8988T (cell line): ENCODE measurements around the gene ALPP.
"Not testable (repeated sequence)": the region's sequence is repeated elsewhere in the genome, so short reads cannot be mapped to it uniquely, and the experiment has no call there.

ENCODE experiments used
- DNase-seq: peaks from one replicate; pipeline ENCODE4 v3.0.0; 2011

Gene ALPP

DNA sequence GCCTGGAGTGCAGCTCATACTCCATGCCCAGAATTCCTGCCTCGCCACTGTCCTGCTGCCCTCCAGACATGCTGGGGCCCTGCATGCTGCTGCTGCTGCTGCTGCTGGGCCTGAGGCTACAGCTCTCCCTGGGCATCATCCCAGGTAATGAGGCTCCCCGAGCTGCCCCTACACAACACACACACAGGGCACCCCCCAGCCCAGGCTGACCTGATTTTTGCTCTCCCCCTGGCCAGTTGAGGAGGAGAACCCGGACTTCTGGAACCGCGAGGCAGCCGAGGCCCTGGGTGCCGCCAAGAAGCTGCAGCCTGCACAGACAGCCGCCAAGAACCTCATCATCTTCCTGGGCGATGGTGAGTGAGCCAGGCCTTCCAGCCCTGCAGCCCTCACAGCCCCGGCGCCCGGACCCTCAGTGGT lies at the start of gene ALPP:
ALPP (plus strand) TSS at position 17 of the 417 bp plus-strand sequence; CDS start at position 69, 52 bp downstream.
- peak; percentile 39 for DNase-seq

DNA sequence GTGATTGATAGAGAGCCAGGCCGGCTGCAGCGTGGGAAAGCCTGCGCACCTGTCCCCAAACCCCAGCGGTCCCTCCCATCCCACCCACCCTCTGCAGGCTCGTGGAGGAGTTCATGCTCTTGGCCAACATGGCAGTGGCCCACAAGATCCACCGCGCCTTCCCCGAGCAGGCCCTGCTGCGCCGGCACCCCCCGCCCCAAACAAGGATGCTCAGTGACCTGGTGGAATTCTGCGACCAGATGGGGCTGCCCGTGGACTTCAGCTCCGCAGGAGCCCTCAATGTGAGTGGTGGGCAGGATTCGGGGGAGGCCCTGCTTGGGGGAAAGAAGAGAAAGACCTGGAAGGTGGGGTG lies 48.9 kb upstream of the ALPP start:
- DNase-seq = no peak

DNA sequence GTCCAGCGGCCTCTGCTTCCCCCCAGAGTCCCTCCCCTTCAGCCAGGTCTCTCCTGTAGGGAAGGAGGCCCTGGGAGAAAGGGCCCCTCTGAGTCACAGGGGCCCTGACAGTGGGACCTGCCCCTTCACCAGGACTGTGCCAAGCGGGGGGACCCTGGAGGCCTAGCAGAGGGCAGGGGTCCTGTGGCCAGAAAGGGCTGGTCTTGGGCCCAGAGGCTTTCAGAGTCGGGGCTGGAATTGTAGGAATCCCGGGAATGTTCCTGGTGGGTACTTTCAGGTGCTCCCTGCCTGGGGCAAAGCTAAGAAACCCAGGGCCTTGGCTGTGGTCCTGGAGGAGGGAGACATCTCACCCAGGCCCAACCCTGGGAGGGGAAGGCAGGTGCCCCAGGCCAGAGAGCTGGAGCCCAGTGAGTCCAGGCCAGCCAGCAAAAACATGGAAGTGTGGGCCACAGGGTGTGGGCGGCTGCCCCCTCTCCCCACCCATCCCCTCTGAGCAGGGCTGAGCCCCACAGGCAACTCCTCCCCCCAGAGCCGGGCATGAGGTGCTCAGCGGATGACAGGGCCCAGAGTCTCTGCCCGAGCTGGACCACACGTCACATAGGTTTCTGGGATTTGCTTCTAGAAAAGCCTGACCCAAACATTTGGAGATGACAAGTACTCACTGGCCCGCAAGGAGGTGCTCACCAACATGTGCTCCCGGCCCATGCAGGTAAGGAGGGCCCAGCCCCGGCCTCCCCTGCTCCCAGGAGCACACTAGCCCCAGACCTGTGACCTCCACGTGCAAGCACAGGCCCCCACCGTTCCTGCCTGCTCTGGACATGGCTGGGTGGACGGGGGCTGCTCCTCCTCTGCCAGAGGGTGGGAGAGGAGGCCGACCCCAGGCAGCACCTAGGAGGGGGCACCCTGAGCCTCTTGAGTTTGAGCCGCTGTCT lies 48.2 kb upstream of the ALPP start:
- no peak for DNase-seq

DNA sequence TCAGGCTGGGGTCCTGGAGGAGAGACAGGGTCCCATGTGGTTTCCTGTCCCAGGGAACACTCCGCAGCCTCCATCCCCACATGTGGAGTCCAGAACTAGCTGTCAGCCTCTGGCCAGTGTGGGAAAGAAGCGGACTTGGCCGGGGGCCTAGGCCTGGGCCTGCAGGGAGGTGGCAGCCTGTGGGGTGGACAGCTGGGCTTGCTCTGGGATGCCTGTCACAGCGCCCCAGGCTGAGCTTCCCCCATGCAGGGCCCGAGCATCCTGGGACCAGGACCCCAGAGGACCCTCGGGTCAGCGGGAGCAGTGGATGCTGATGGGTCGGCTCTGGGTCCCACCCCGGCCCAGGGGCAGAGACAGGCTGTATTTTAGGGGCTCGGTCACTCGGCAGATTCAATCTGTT lies 47.5 kb upstream of the ALPP start:
- DNase-seq = not testable (repeated sequence)

DNA sequence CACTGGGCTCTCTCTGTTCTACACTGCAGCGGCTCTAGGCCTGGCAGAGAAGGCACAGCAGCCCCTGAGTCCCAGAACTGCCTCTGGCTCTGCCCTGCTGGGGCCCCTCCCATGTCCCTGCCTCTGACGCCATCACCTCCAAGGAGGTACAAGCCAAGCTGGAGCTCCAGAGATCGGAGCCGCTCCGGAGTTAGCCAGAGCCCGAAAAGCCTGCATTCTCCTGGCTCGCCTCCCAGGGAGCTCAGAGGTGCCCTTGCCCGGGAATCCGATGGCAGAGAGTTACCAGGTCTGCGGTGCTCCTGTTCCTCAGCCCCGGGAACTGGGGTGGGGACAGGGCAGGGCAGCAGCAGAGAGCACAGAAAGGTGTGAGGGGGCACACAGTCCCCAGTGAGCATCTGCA lies 46.9 kb upstream of the ALPP start:
- not testable (repeated sequence) for DNase-seq

DNA sequence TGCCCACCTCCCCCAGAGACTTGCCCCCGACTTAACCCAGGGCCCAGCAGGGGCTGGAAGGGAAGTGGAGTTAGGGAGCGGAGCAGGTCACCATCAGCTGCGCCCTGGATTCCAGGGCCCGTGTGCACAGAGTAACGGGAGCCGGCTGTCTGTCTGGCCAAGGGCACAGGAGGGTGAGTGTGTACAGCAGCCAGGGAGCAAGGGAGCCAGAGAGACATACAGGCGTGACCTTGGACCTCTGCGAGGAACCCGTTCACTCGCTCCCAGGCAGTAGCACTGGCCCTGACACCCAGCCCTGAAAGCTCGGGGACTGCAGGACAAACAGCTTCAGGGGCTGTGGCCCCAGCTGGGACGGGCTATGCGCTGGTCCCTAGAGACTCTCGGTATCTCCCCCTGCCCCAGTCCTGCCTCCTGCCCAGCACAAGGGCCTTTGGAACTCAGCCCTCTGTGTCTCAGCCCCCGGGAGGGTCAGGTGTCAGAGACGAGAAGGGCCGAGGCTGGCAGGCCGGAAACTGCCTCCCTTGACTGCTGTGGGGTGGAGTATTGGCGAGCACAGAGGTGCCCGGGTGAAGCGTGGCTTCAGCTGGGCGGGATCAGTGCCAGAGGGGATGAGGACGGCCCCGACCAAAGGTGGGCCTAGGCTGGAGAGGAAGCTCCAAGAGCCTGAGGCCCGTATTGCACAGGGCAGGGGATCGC lies 46.2 kb upstream of the ALPP start:
- not testable (repeated sequence) for DNase-seq

DNA sequence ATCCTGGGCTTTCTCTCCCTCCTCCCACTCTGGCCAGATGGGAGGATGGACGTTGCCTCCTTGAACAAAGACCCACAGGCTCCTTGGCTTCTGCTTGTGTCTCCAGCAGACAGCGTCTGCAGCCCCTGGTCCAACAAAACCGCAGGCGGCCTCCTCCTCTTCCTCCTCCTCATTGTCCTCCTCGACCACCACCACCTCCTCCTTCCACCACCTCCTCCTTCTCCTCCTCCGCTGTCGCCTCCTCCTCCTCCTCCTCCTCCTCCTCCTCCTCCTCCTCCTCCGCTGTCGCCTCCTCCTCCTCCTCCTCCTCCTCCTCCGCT lies 45.7 kb upstream of the ALPP start:
- no peak for DNase-seq

DNA sequence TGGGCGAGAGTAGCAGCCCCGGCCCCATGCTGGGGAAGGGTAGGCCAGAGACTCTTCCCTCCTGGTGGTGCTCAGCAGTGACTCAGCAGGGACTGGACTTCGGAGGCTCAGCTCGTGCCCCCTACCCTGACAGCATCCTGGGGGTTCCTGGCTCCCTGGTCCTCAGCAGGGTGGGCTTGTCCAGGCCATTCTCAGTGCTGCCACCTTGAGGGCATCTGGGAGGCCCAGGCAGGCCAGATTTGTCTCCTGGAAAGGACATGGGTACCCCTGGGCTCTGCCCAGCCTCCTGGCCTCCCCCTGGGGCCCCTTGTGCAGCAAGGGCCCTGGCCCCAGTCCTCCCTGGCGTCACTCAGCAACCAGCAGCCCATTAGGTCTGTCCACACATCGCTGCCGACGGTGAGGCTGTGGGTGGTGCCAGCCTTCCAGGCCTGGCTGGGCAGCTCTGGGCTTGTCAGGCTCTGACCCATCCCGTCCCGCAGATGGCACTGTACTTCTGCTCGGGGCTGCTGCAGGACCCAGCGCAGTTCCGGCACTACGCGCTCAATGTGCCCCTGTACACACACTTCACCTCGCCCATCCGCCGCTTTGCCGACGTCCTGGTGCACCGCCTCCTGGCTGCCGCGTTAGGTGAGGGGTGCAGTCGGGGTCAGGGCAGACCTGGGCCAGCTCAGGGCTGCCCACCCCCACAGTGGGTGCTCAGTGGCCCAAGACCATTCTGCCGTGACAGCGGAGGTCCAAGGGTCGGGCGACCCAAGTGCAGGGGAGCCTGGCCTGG lies 45.0 kb upstream of the ALPP start:
- DNase-seq = peak; percentile 70

DNA sequence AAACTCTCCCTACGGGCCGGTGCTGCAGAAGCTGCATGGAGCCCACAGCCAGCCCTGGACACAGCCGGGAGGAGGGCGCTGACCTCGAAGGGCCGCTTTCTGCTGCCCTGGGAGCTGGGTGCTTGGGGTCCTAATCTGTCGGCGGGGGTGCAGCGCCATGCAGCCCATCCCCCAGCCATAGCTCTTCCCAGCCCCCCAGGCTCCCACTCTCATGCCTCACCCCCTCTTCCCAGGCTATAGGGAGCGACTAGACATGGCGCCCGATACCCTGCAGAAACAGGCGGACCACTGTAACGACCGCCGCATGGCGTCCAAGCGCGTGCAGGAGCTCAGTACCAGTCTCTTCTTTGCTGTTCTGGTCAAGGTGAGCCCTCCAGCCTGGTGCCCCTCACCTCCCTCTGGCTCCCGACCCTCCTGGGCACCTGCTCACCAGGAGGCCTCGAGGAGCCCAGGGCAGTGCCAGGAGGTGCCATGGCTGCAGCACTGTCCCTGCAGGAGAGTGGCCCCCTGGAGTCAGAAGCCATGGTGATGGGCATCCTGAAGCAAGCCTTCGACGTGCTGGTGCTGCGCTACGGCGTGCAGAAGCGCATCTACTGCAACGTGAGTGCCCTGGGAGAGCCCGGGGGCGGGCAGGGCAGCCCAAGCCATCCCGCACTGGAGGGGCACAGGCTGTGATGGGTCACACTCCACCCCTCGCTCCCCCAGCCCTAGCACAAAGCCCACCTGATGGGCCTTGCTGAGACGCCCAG lies 44.2 kb upstream of the ALPP start:
- DNase-seq = not testable (repeated sequence)

DNA sequence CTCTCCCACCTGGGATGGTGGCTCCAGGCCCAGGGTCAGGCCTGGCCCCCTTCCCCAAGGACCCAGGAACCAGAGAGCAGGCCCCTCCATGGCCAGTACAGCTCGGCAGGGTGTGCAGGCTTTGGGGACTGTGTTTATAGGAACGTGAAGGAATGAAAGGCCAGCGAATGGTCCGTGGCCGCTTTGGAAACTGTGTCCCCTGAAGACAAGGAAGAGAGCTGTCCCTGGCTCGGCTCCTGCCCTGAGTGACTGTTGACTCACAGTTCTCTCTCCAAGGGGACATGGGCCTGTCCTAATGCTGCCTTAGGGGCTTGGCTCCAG lies 43.7 kb upstream of the ALPP start:
- DNase-seq = not testable (repeated sequence)

DNA sequence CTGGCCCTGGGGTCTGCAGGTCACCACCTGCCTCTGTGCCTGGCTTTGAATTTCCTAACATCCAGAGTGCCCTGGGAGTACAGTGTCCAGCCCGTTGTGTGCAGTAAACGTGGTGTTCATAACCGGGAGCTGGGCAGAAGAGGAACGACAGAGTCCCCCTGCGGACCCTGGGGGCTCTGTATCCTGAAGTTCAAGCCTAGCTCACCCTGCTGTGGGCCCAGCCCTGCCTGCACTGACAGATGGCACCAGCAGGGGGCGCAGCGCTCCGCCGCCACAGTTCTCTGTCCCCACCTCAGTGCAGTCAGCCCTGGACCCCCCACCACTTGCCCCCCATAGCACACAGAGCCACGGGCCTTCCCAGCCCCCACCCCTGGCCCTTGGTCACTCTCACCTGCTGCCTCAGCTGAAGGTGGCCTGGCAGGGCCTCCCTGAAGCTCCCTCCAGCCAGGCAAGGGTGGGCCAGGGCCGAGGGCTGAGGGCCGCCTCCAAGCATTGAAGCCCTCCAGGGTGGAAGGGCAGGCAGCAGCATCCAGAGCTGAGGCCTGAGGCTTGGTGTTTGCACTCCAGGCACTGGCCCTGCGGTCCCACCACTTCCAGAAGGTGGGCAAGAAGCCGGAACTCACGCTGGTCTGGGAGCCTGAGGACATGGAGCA lies 43.2 kb upstream of the ALPP start:
- DNase-seq = not testable (repeated sequence)

DNA sequence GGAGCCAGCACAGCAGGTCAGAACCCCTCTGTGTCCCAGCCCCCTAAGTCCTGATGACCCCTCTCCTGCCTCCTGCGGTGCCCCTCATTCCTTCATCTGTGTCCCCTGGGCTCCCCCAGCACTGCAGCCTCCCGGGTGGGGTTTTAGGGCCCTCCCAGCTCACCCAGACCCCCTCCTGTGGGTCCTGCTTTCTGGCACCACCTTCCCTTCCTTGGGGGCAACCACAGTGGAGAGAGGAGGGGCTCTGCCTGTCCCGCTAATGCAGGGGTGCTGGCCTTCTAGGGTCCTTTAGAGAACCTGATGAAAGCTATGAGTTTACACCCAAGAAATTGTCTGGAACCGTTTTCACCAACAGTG lies 42.7 kb upstream of the ALPP start:
- no peak for DNase-seq

DNA sequence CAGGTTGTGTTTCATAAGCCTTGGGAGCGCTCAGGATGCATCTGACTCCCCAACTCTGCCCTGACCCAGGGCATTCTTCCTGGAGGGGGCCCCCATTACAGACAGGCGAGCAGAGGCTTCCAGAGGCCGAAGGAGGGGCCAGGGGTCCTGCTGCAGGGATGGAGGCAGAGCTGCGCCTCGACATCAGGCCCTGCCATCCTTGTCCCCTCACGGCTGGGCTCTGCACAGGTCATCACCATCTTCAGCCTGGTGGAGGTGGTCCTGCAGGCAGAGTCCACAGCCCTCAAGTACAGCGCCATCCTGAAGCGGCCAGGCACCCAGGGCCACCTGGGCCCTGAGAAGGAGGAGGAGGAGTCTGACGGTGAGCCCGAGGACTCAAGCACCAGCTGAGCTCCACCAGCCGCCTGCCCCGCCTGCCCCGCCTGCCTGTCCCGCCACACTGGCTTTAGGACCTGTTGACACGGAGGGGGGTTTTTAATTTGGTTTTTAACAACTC lies 42.3 kb upstream of the ALPP start:
- DNase-seq = no peak

DNA sequence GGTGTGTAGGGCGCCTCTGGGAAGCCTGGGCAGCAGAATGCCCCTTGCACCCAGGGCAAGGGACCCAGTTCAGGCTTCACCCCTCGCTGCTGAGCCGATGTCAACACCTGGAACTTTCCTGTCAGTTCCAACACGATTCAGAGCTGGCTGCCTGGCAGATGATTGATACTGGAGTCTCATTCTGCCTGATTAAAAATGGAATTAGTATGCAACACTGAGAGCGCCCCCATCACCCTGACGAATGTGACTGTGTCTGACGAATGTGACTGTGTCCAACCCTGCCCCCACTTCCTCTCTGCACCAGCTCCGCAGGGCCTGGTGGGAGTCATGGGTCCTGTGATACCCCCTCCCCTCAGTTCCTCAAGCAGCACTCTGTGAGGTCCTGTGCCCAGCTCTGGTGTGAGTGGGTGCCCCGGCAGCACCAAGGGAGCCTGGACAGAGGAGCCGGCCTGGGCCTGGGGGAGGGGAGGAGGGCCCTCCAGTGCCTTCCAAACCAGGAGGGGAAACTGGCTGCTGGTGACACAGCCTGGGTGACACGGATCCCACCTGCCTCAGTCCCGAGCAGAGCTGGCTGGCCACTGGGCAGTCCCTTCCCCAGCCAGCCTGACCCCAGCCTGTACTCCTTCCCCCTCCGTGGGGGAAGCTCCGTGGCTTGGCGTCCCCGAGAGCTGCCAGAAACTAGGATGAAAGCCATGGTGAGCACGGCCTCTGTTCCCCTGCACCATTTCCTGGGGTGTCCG lies 41.4 kb upstream of the ALPP start:
- no peak for DNase-seq

DNA sequence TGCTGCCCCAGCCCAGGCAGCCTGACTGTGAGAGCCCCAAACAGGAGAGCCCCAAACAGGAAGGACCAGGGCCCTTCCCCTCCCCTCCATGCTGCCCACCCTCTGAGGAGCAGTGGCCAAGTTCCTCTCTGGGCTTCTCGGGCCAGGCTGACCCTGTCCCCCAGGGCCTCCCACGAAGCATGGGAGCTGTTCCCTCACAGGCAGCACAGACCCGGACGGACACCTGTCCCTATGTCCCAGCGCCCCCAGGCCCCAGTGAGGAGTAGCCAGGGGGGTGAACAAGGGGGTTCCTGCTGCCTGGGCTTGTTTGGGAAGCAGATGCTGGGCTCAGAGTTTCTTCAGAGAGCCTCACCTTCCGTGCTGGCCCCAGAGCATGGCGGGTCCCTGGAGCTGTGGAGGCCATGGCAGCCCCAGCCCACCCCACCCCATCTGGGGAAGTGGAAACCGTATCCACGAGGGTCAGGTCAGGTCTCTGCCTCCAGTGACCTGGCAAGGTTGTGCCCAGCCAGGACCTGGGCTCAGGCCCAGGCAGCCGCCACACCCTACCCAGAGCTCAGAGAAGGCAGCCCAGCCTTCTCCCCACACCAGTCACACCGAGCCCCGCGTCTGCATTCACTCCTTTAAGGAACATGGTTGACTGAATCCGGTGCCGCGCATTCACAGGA lies 40.3 kb upstream of the ALPP start:
- DNase-seq = not testable (repeated sequence)

DNA sequence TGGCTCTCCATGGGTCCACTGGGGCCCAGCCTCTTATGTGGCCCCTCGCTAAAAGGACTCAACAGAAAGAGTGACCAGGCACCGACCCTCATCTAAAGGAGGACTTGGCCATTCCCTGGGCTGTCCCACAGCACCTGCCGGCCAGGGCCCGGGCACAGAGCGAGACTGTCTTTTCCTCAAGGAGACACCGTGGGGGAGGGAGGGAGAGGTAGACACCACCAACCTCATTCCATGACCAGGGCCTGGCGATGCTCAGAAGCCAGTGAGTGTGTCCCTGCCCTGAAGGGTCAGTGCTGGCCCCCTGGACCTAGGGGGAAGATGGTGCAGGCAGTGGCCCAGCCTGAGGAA lies 39.8 kb upstream of the ALPP start:
- DNase-seq = no peak

DNA sequence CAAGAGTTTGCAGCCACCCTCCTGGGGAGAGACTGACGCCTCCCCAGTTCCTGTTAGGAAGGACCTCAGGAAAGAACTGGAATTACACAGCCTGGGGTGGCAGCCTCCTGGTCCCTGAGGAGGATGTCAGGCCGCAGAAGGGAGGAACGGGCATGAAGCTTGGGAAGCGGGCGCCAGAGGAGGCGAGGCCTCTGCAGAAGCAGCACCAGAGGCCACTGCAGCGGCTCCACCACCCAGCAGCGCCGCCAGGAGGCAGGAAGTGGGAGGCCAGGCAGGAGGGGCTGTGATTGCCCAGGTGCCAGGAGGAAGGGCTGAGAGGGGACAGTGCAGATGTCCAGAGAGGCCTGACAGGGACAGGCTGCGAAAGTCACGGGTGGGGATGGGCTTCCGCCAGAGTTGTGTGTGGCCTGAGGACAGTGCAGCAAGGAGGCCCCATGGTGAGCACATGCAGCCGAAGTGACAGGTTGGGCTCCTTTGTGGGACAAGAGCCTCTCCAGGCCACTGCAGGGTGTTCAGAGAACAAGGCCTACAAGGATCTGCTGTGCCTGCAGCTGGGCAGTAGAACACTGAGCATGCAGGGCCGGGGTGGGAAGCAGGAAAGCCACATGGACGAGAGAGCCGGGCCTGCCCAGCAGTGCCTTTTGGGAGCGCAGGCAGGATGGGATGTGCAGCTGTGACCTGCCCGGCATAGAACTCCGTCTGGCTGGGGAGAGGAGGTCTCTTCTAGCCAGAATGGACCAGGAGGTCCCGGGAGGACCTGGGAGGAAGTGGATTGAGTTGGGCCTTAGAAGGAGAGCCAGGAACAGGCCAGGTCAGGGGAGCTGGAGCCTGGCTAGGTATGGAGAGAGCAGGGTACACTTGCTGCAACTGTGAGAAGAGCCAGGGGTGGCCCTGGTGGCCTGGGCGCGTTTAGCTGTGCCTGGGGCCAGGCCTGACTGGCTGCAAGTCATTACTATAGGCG lies 39.1 kb upstream of the ALPP start:
- no peak for DNase-seq

DNA sequence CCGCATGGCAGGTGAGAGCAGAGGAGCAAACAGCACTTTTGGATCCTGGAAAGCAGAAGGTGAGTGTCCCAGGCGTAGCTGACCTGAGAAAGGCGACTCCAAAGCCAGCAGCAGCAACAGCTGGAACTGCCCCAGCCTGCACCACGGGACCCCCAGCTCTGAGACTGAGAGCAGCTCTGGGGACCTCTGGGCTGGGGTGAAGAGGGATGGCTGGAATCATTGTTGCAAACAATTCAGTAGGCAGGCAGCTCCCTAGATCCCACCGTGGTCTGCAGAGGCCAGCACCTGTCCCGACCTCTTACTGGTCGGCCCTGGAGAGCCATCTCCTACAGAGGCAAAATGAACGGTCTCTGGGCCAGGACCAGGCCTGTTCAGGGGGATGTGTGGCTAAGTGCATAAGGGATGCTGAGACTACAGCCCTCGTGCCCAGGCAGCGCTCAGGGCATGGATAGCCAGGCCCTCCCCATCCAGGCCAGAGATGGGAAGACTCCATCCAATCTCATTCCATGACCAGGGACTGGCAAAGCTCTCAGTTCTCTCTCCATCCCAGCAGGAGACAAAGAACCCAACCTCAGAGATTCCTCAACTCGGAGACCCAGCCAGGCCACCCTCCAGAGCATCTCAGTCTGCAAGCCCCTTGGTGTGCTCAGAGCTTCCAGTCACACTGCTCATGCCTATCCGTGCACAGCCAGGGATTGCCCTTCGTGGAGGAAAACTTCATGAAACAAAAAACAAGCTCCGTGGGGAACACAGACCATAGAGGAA lies 38.2 kb upstream of the ALPP start:
- no peak for DNase-seq
